Neuronal stem cell (in vitro differentiated cells): ENCODE results near the gene CALHM1.
A peak's percentile ranks its signal among the peaks of the same experiment; 100 is the strongest.

Source experiments
- DNase-seq: peaks from one replicate; pipeline ENCODE4 v3.0.0-alpha.2; 2013; ENCODE audit warnings: low spot score
- H2AFZ ChIP-seq: one replicate; pipeline ENCODE4 v1.6.1; 2013; ENCODE audit warnings: mild to moderate bottlenecking, low read length, inconsistent platforms
- H2AK5ac ChIP-seq: 2 replicates; pipeline ENCODE4 v1.6.1; 2013; ENCODE audit warnings: low read depth, mild to moderate bottlenecking, inconsistent platforms, low read length, moderate library complexity, mixed read lengths
- H2BK120ac ChIP-seq: 2 replicates; pipeline ENCODE4 v1.6.1; 2013; ENCODE audit warnings: low read depth, mild to moderate bottlenecking, inconsistent platforms, low read length, moderate library complexity, mixed read lengths
- H2BK12ac ChIP-seq: one replicate; pipeline ENCODE4 v1.6.1; 2013; ENCODE audit warnings: low read length, inconsistent platforms
- H2BK15ac ChIP-seq: 2 replicates; pipeline ENCODE4 v1.6.1; 2013; ENCODE audit warnings: mild to moderate bottlenecking, low read length, inconsistent platforms, mixed read lengths
- H2BK5ac ChIP-seq: one replicate; pipeline ENCODE4 v1.6.1; 2013; ENCODE audit warnings: inconsistent platforms, mild to moderate bottlenecking, low read length, moderate library complexity
- H3K14ac ChIP-seq: one replicate; pipeline ENCODE4 v1.6.1; 2013; ENCODE audit warnings: low read length, inconsistent platforms
- H3K18ac ChIP-seq: 2 replicates; pipeline ENCODE4 v1.6.1; 2013; ENCODE audit warnings: low read length, inconsistent platforms
- H3K23ac ChIP-seq: 2 replicates; pipeline ENCODE4 v1.6.1; 2013; ENCODE audit warnings: low read depth, mild to moderate bottlenecking, mixed read lengths, low read length, inconsistent platforms; ENCODE audit not compliant: poor library complexity
- H3K27ac ChIP-seq: replicated peaks from 3 replicates; pipeline ENCODE4 v1.5.1; 2013; ENCODE audit warnings: low read length, inconsistent platforms
- H3K27me3 ChIP-seq, 3 experiments: 2 replicates each; pipeline ENCODE4 v1.6.1; 2013; ENCODE audit warnings: low read length in 3 of 3, mild to moderate bottlenecking in 2 of 3, inconsistent platforms in 1 of 3, low read depth in 1 of 3, mixed read lengths in 1 of 3, moderate library complexity in 1 of 3; ENCODE audit not compliant: control insufficient read depth in 3 of 3, insufficient read depth in 3 of 3
- H3K36me3 ChIP-seq, 2 donors: replicated peaks in 1 of 2; 2 replicates each; pipeline ENCODE4 v1.6.1; 2013; ENCODE audit warnings: low read length in 2 of 2; ENCODE audit not compliant: control insufficient read depth in 2 of 2, insufficient read depth in 2 of 2
- H3K4ac ChIP-seq: 2 replicates; pipeline ENCODE4 v1.6.1; 2013; ENCODE audit warnings: inconsistent platforms, mild to moderate bottlenecking, low read length, moderate library complexity
- H3K4me1 ChIP-seq, 2 donors: 1 replicate in 1 of 2; 2 replicates in 1 of 2; pipeline ENCODE4 v1.6.1; 2013; ENCODE audit warnings: low read length in 2 of 2, low read depth in 1 of 2; ENCODE audit not compliant: control insufficient read depth in 2 of 2, insufficient read depth in 1 of 2
- H3K4me2 ChIP-seq: one replicate; pipeline ENCODE4 v1.6.1; 2013; ENCODE audit warnings: mild to moderate bottlenecking, low read length, inconsistent platforms; ENCODE audit not compliant: insufficient read depth, poor library complexity, severe bottlenecking
- H3K4me3 ChIP-seq, 2 donors: 2 replicates each; pipeline ENCODE4 v1.5.1; 2013; ENCODE audit warnings: low read length in 2 of 2, mild to moderate bottlenecking in 2 of 2, inconsistent platforms in 1 of 2, moderate library complexity in 1 of 2
- H3K79me1 ChIP-seq: one replicate; pipeline ENCODE4 v1.6.1; 2013; ENCODE audit warnings: low read depth, mild to moderate bottlenecking, inconsistent platforms, low read length, moderate library complexity
- H3K9ac ChIP-seq: one replicate; pipeline ENCODE4 v1.6.1; 2013; ENCODE audit warnings: mild to moderate bottlenecking, low read depth, low read length, inconsistent platforms; ENCODE audit not compliant: poor library complexity
- H3K9me3 ChIP-seq, 2 donors: replicated peaks in 1 of 2; 2 replicates each; pipeline versions ENCODE3 to v1.6.1; 2013; ENCODE audit warnings: low read length in 2 of 2, mild to moderate bottlenecking in 2 of 2, inconsistent platforms in 1 of 2, low read depth in 1 of 2, mixed read lengths in 1 of 2, moderate library complexity in 1 of 2; ENCODE audit not compliant: control insufficient read depth in 2 of 2, insufficient read depth in 1 of 2
- H4K8ac ChIP-seq: one replicate; pipeline ENCODE4 v1.6.1; 2013; ENCODE audit warnings: low read depth, mild to moderate bottlenecking, inconsistent platforms, low read length, moderate library complexity
- H4K91ac ChIP-seq: one replicate; pipeline ENCODE4 v1.6.1; 2013; ENCODE audit warnings: low read length, low read depth, mild to moderate bottlenecking, inconsistent platforms; ENCODE audit not compliant: poor library complexity
- WGBS, 2 donors: extraction: QIAGEN DNeasy Blood & Tissue Kit; methylation state at CpG; one replicate each; pipeline ENCODE4 v1.1.7; 2013; ENCODE audit warnings: missing lambda C conversion rate in 2 of 2, mixed read lengths in 1 of 2; ENCODE audit not compliant: insufficient read length in 2 of 2, insufficient replicate concordance in 1 of 2; ENCODE audit errors: extremely low coverage in 2 of 2; 5-methylcytosine and 5-hydroxymethylcytosine counted together

The CALHM1 gene

DNA sequence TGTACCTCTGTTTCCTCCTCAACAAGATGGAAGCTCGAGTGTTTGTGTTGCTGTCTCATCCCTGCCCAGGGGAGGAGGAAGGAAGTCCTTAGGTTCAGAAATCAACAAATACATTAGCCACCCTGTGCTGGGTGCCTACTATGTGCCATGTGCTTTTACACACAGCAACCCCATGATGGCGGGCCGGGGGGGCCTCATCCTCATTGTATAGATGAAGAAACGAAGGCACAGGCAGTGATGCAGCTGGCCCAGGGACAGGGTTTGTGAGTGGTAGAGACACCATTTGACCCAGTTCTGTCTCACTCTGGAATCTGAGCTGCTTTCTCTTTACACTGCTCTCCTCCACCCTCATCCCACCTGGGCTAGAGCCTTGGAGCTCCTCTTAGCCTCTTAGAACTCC lies 4.7 kb downstream of the CALHM1 start:
- H3K27ac ChIP-seq: no peak overlapping the region
- no peak overlapping the region for H2AK5ac ChIP-seq
- H2AFZ ChIP-seq: no peak overlapping the region
- no peak overlapping the region for H4K91ac ChIP-seq
- H3K4ac ChIP-seq: no peak overlapping the region
- H3K36me3 ChIP-seq: peaks cover 6 to 13% of the 10 kb centered on the region in 2 donors
- no peak for DNase-seq
- no peaks in the 10 kb centered on the region for H3K9me3 ChIP-seq
- H2BK12ac ChIP-seq: no peak overlapping the region
- H2BK15ac ChIP-seq: no peak overlapping the region
- no peak overlapping the region for H3K4me3 ChIP-seq
- peaks cover 0 to 3% (median 0%) of the 10 kb centered on the region in 3 experiments for H3K27me3 ChIP-seq
- H3K4me1 ChIP-seq: peaks cover under 1 to 21% of the 10 kb centered on the region in 2 donors
- no peak overlapping the region for H2BK5ac ChIP-seq
- WGBS, 2 donors: no CpG with 5 or more reads among the region's 4 CpGs
- no peak overlapping the region for H3K23ac ChIP-seq
- no peaks in the 10 kb centered on the region for H3K79me1 ChIP-seq
- H3K18ac ChIP-seq: no peak overlapping the region
- no peak overlapping the region for H3K14ac ChIP-seq
- H4K8ac ChIP-seq: no peak overlapping the region
- no peak overlapping the region for H2BK120ac ChIP-seq
- H3K4me2 ChIP-seq: no peak overlapping the region
- no peak overlapping the region for H3K9ac ChIP-seq

DNA sequence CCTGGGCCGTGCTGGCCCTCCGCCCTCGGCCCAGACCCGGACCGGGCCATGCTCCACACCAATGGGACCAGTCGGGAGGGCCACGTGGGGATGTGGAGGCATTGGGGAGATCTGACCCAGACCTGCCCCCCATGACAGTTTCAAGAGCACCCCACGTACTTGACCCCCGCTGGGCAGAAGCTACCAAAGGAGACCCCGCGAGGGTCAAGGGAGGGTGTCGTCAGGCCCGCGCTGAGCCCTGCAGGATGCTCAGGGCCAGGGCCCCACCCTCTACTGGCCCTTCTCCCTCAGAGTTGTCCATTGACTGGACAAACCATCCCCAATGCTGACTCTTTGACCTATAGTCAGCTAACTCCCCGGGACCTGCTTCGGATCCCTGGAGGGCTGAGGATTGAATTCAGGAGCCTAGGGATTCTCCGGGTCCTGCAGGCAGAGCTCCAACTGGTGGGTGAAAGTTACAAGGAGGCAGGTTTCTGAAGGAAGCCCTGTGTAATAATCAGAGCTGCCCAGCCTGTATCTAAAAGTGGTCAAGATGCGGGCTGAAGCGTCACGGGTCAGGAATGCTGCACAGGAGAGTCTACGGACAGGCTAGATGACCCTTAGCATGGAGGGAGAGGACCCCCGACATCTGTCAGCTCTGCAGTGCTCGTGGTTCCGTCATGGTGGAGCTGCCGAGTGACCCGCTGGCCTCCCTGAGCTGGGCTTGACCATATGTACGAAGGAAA lies 6.0 kb downstream of the CALHM1 start:
- Histone ChIP-seq H2BK15ac (peak overlapping the region; percentile 96), H2AFZ (no peak overlapping the region), H3K4me1 (peaks cover 0 to 16% of the 10 kb centered on the region in 2 donors), H3K14ac (no peak overlapping the region), H3K4me2 (peak overlapping the region; percentile 59), H2BK5ac (peak overlapping the region; percentile 47), H3K9ac (peak overlapping the region; percentile 38), H2BK12ac (no peak overlapping the region), H2BK120ac (peak overlapping the region; percentile 24), H3K4ac (peak overlapping the region; percentile 26), H3K9me3 (no peaks in the 10 kb centered on the region), H4K91ac (no peak overlapping the region), H3K79me1 (no peaks in the 10 kb centered on the region), H3K18ac (peak overlapping the region; percentile 94), H4K8ac (no peak overlapping the region), H3K36me3 (peaks cover 7 to 20% of the 10 kb centered on the region in 2 donors), H3K23ac (peak overlapping the region; percentile 17), H2AK5ac (peak overlapping the region; percentile 70), H3K4me3 (peak overlapping the region in 1 of 2 donors; percentile 76), H3K27ac (no peak overlapping the region), H3K27me3 (peaks cover 0 to 3% (median 0%) of the 10 kb centered on the region in 3 experiments)
- WGBS, 2 donors: no CpG with 5 or more reads among the region's 27 CpGs
- no peak for DNase-seq

DNA sequence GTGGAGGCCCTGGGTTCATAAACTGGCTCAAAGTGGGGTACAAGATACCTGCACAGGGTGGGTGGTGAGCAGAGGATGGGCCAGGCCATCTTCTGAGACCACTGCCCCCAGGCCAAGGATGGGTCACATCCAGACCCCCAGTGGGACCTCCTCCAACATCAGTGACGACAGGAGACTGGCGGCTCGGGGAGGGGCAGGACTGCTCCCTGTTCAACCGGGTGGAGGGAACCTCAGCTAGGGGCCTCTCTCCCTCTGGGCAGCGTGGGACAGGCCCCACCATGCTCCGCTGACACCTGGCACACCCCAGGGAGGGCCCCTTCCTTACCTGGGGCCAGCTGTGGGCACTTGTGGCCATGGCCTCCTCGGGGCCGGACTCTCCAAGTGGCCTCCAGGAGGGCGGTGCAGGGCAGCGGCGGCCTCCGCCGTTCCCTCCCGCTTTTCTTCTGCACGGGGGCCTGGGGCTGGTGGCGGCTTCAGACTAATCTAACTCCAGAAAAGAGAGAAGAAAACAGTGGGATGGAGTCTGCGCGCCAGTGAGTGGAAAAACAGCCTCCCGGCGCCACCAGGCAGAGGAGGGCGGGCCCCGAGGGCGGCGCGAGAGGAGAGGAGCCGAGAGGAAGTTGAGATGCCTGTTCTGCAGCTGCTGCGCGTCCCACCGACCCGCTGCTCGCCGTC lies 6.7 kb downstream of the CALHM1 start, which contains the start of gene CALHM2:
Gene CALHM2 (minus strand): TSS at position 540 of the 675 bp plus-strand sequence. CDS start 2,429 bp downstream, outside the sequence.
- no peaks in the 10 kb centered on the region for H3K9me3 ChIP-seq
- peak within 1 kb of the TSS in 1 of 2 donors; percentile 76 for H3K4me3 ChIP-seq
- H3K14ac ChIP-seq: no peak within 1 kb of the TSS
- H2BK5ac ChIP-seq: peak within 1 kb of the TSS; percentile 47
- peak within 1 kb of the TSS; percentile 70 for H2AK5ac ChIP-seq
- H2BK15ac ChIP-seq: peak within 1 kb of the TSS; percentile 99
- peak within 1 kb of the TSS; percentile 59 for H3K4me2 ChIP-seq
- H4K91ac ChIP-seq: no peak within 1 kb of the TSS
- H3K4me1 ChIP-seq: peaks cover 0 to 16% of the 10 kb centered on the region in 2 donors
- H3K79me1 ChIP-seq: no peaks in the 10 kb centered on the region
- H3K23ac ChIP-seq: peak within 1 kb of the TSS; percentile 27
- H2AFZ ChIP-seq: no peak within 1 kb of the TSS
- peak within 1 kb of the TSS; percentile 26 for H3K4ac ChIP-seq
- peaks cover 13 to 27% of the 10 kb centered on the region in 2 donors for H3K36me3 ChIP-seq
- peak within 1 kb of the TSS; percentile 94 for H3K18ac ChIP-seq
- H3K9ac ChIP-seq: peak within 1 kb of the TSS; percentile 86
- H4K8ac ChIP-seq: no peak within 1 kb of the TSS
- H2BK12ac ChIP-seq: no peak within 1 kb of the TSS
- H2BK120ac ChIP-seq: peak within 1 kb of the TSS; percentile 24
- peak within 1 kb of the TSS; percentile 23 for H3K27ac ChIP-seq
- peaks cover 0 to 3% (median 0%) of the 10 kb centered on the region in 3 experiments for H3K27me3 ChIP-seq
- DNase-seq: peak; percentile 43
- WGBS, 2 donors: no CpG with 5 or more reads among the region's 32 CpGs
